Thyroid gland (tissue), 4 donors: ENCODE measurements around the gene NPNT. TPM values are rescaled to one million over a fixed set of nuclear protein-coding genes. Genes with fewer than 3 reads are reported as not detected.

Experiments used
- DNase-seq, 2 donors: peaks; one replicate each; pipeline ENCODE4 v3.0.0-alpha.2; 2019
- H3K27ac ChIP-seq, 3 donors: fragments of 200-600 bp; sonication (generic); 1 replicate in 2 of 3; 2 replicates in 1 of 3; pipeline ENCODE4 v1.5.1; 2016 to 2019; ENCODE audit warnings: mild to moderate bottlenecking in 1 of 3, moderate library complexity in 1 of 3
- H3K27me3 ChIP-seq: fragments of 200-600 bp; sonication (generic); one replicate; pipeline ENCODE4 v1.5.1; 2019
- H3K36me3 ChIP-seq, 2 donors: fragments of 200-600 bp; sonication (generic); one replicate each; pipeline ENCODE4 v1.5.1; 2016 to 2019
- H3K4me1 ChIP-seq, 2 donors: fragments of 200-600 bp; sonication (generic); one replicate each; pipeline ENCODE4 v1.5.1; 2017 to 2019
- H3K4me3 ChIP-seq, 3 donors: fragments of 200-600 bp; sonication (generic); replicated peaks in 1 of 3; 1 replicate in 2 of 3; 2 replicates in 1 of 3; pipeline ENCODE4 v1.5.1; 2016; ENCODE audit warnings: mild to moderate bottlenecking in 1 of 3
- H3K9me3 ChIP-seq: fragments of 200-600 bp; sonication (generic); one replicate; pipeline ENCODE4 v1.5.1; 2017
- POLR2A ChIP-seq, 2 donors: fragments of 450-650 bp; IDR thresholded peaks; one replicate each; pipeline ENCODE4 v1.6.1; 2017; ENCODE audit warnings: antibody characterized with exemption in 2 of 2, mild to moderate bottlenecking in 2 of 2, moderate library complexity in 1 of 2
- WGBS, 2 donors: methylation state at CpG; one replicate each; pipeline ENCODE4 v1.1.5; 2017; 5-methylcytosine and 5-hydroxymethylcytosine counted together
- intact Hi-C: fragments of 100-400 bp; cut with DNase I; formaldehyde crosslinking; loops from one replicate; pipeline ENCODE4 v1.15.1; 2023
- total RNA-seq, 4 donors: library from RNA; depleted of rRNA; stranded (reverse); fragments of >200 nt; gene quantifications; one replicate each; pipeline ENCODE4 v1.2.3, GENCODE V29; 2016
- TF ChIP-seq, protein P1 (sequence below), 6 experiments: fragments of 200-600 bp in 3 of 6; fragments of 450-650 bp in 3 of 6; sonication (generic) in 3 of 6; IDR thresholded peaks; one replicate each; pipeline ENCODE4 v1.5.1; 2016 to 2019; ENCODE audit warnings: antibody characterized with exemption in 6 of 6, mild to moderate bottlenecking in 2 of 6, inconsistent platforms in 1 of 6, moderate library complexity in 1 of 6

NPNT gene
- total RNA-seq, 4 donors from 2014 or later = 630 to 907 (median 817) TPM

DNA sequence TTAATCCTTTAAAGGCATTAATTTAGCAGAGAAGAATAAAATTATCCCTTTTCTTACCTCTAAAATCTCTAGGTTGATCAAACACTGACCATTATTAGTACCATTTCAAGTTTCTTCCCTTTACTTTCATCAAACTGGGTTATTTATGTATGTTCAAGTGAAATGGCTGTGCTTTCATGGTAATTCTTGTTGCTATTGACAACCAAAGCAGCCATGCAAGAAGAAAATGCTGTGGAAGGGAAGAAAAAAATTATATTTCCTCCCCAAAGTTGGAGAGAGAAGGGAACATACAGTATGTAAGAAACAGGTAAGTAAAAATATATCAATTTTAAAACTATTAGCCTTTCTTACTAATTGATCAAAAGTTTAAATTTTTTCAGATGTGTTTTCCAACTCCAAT lies 16.2 kb downstream of the NPNT start:
- Histone ChIP-seq H3K27me3 (no peaks in the 10 kb centered on the region), H3K9me3 (no peaks in the 10 kb centered on the region), H3K4me1 (peaks cover 35 to 43% of the 10 kb centered on the region in 2 donors), H3K36me3 (no peaks in the 10 kb centered on the region), H3K27ac (peak overlapping the region in 2 of 3 donors; percentile 2 to 31), H3K4me3 (no peak overlapping the region)
- intact Hi-C loops = no loop called here
- DNase-seq = no peak
- TF ChIP-seq, protein P1, sequence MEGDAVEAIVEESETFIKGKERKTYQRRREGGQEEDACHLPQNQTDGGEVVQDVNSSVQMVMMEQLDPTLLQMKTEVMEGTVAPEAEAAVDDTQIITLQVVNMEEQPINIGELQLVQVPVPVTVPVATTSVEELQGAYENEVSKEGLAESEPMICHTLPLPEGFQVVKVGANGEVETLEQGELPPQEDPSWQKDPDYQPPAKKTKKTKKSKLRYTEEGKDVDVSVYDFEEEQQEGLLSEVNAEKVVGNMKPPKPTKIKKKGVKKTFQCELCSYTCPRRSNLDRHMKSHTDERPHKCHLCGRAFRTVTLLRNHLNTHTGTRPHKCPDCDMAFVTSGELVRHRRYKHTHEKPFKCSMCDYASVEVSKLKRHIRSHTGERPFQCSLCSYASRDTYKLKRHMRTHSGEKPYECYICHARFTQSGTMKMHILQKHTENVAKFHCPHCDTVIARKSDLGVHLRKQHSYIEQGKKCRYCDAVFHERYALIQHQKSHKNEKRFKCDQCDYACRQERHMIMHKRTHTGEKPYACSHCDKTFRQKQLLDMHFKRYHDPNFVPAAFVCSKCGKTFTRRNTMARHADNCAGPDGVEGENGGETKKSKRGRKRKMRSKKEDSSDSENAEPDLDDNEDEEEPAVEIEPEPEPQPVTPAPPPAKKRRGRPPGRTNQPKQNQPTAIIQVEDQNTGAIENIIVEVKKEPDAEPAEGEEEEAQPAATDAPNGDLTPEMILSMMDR (IDR thresholded peaks at IDR 0.05) = no peak
- no peak for TF ChIP-seq POLR2A (IDR thresholded peaks at IDR 0.05)

GRCh38 chr4:105912633-105913032 lies 17.4 kb downstream of the NPNT start:
- no peaks in the 10 kb centered on the region for H3K9me3 ChIP-seq
- H3K4me3 ChIP-seq = no peak overlapping the region
- TF ChIP-seq, protein P1 (IDR thresholded peaks at IDR 0.05) = no peak
- TF ChIP-seq POLR2A (IDR thresholded peaks at IDR 0.05) = no peak
- DNase-seq = no peak
- no peaks in the 10 kb centered on the region for H3K36me3 ChIP-seq
- peaks cover 41 to 50% of the 10 kb centered on the region in 2 donors for H3K4me1 ChIP-seq
- 84 to 90% methylated on average over 6 of the region's 6 CpGs for WGBS, 2 donors
- H3K27ac ChIP-seq = peak overlapping the region in 1 of 3 donors; percentile 20
- intact Hi-C loops = no loop called here
- no peaks in the 10 kb centered on the region for H3K27me3 ChIP-seq

DNA sequence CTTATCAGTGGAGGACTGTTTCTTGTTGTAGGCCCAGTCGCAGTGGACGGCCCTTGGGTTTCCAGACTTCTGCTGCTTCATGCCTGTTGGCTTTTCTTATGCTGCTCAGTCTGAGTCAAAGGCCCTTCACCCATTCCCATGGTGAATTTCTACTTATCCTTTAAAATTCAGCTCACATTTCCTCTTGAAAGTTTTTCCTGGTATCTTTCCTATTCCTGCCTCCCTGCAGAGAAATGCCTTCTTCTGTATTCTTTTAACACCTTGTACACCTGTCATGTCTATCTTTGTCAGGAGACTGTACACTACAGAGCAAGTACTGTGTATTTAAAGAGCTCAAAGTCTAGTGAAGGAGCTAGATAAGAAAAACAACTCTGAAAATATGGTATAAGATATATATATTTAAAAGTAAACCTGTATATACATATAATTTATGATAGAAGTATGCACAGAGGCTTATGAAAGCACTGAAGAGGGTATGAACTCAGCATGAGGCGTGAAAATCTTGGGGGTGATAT lies 22.0 kb downstream of the NPNT start:
- intact Hi-C loops = no loop called here
- Histone ChIP-seq H3K9me3 (no peaks in the 10 kb centered on the region), H3K4me1 (peaks cover 40 to 46% of the 10 kb centered on the region in 2 donors), H3K36me3 (no peaks in the 10 kb centered on the region), H3K27ac (peak overlapping the region in 2 of 3 donors; percentile 35 to 44), H3K4me3 (no peak overlapping the region), H3K27me3 (no peaks in the 10 kb centered on the region)
- no peak for TF ChIP-seq POLR2A (IDR thresholded peaks at IDR 0.05)
- TF ChIP-seq, protein P1 (IDR thresholded peaks at IDR 0.05) = no peak
- no peak for DNase-seq
- 84 to 94% methylated on average over 3 of the region's 3 CpGs for WGBS, 2 donors

- Histone ChIP-seq H3K4me3 (no peak overlapping the region), H3K27me3 (no peaks in the 10 kb centered on the region), H3K4me1 (peaks cover 60 to 66% of the 10 kb centered on the region in 2 donors), H3K36me3 (no peaks in the 10 kb centered on the region), H3K27ac (peak overlapping the region; percentile 70 to 84 (median 82)), H3K9me3 (no peaks in the 10 kb centered on the region)
- TF ChIP-seq POLR2A (IDR thresholded peaks at IDR 0.05) = no peak
- TF ChIP-seq, protein P1 (IDR thresholded peaks at IDR 0.05) = no peak
- intact Hi-C loops = no loop called here
- DNase-seq = no peak
Observed at GRCh38 chr4:105921301-105921700, 26.0 kb downstream of the NPNT start.

GRCh38 chr4:105923497-105924238 lies 28.4 kb downstream of the NPNT start:
- 29 to 33% methylated on average over 7 of the region's 7 CpGs for WGBS, 2 donors
- no peaks in the 10 kb centered on the region for H3K9me3 ChIP-seq
- no peak overlapping the region for H3K4me3 ChIP-seq
- DNase-seq = peak; percentile 61 to 76
- peaks cover 54 to 58% of the 10 kb centered on the region in 2 donors for H3K4me1 ChIP-seq
- TF ChIP-seq POLR2A (IDR thresholded peaks at IDR 0.05) = peak in 1 of 2 donors; percentile 21
- TF ChIP-seq, protein P1 (IDR thresholded peaks at IDR 0.05) = no peak
- H3K27ac ChIP-seq = peak overlapping the region; percentile 70 to 84 (median 82)
- H3K27me3 ChIP-seq = no peaks in the 10 kb centered on the region
- intact Hi-C loops = no loop called here
- H3K36me3 ChIP-seq = peaks cover 5 to 7% of the 10 kb centered on the region in 2 donors
